Esophagus muscularis mucosa (tissue), 4 donors: ENCODE measurements around the gene CPA2. TPM values are rescaled to one million over a fixed set of nuclear protein-coding genes. Genes with fewer than 3 reads are reported as not detected.

ENCODE experiments used
- DNase-seq: peaks from one replicate; pipeline ENCODE4 v3.0.0-alpha.2; 2017; ENCODE audit errors: extremely low spot score
- H3K27ac ChIP-seq, 4 donors: fragments of 200-600 bp; sonication (generic); replicated peaks in 1 of 4; 1 replicate in 3 of 4; 2 replicates in 1 of 4; pipeline ENCODE4 v1.5.1; 2016 to 2019; ENCODE audit warnings: mild to moderate bottlenecking in 1 of 4
- H3K27me3 ChIP-seq, 4 donors: fragments of 200-600 bp; sonication (generic); one replicate each; pipeline versions ENCODE4 v1.5.1 to v1.6.0; 2016 to 2019
- H3K36me3 ChIP-seq, 4 donors: fragments of 200-600 bp; sonication (generic); one replicate each; pipeline ENCODE4 v1.5.1; 2016 to 2019
- H3K4me1 ChIP-seq, 4 donors: fragments of 200-600 bp; sonication (generic); one replicate each; pipeline ENCODE4 v1.5.1; 2016 to 2019
- H3K4me3 ChIP-seq, 4 donors: fragments of 200-600 bp; sonication (generic); 1 replicate in 2 of 4; 2 replicates in 2 of 4; pipeline ENCODE4 v1.5.1; 2016 to 2019; ENCODE audit warnings: mild to moderate bottlenecking in 4 of 4, moderate library complexity in 1 of 4
- H3K9me3 ChIP-seq, 4 donors: fragments of 200-600 bp; sonication (generic); 1 replicate in 3 of 4; 2 replicates in 1 of 4; pipeline ENCODE4 v1.5.1; 2016 to 2019
- EP300 ChIP-seq: sonication (generic); formaldehyde crosslinking; IDR thresholded peaks from one replicate; pipeline ENCODE4 v1.6.1; 2017; ENCODE audit warnings: antibody characterized with exemption
- POLR2A ChIP-seq: fragments of 450-650 bp; IDR thresholded peaks from one replicate; pipeline ENCODE4 v1.6.1; 2017; ENCODE audit warnings: antibody characterized with exemption, moderate library complexity, mild to moderate bottlenecking, low read depth
- POLR2AphosphoS5 ChIP-seq, 2 donors: sonication (generic); formaldehyde crosslinking; IDR thresholded peaks; one replicate each; pipeline ENCODE4 v1.6.1; 2017; ENCODE audit warnings: antibody characterized with exemption in 2 of 2
- WGBS: methylation state at CpG from one replicate; pipeline ENCODE4 v1.1.5; 2018; 5-methylcytosine and 5-hydroxymethylcytosine counted together
- intact Hi-C: fragments of 100-400 bp; cut with DNase I; formaldehyde crosslinking; loops from one replicate; pipeline ENCODE4 v1.15.1; 2023
- total RNA-seq, 4 donors: library from RNA; depleted of rRNA; stranded (reverse); fragments of >200 nt; gene quantifications; one replicate each; pipeline versions ENCODE4 v1.1.0 to v1.2.1, GENCODE V29; 2016
- TF ChIP-seq, protein P1 (sequence below), 3 experiments: fragments of 200-600 bp in 2 of 3; fragments of 450-650 bp in 1 of 3; sonication (generic) in 2 of 3; IDR thresholded peaks; one replicate each; pipeline ENCODE4 v1.5.1; 2017 to 2019; ENCODE audit warnings: antibody characterized with exemption in 3 of 3, mild to moderate bottlenecking in 2 of 3, moderate library complexity in 1 of 3

Gene CPA2
- total RNA-seq, 4 donors from 2014 or later, result not detected

DNA sequence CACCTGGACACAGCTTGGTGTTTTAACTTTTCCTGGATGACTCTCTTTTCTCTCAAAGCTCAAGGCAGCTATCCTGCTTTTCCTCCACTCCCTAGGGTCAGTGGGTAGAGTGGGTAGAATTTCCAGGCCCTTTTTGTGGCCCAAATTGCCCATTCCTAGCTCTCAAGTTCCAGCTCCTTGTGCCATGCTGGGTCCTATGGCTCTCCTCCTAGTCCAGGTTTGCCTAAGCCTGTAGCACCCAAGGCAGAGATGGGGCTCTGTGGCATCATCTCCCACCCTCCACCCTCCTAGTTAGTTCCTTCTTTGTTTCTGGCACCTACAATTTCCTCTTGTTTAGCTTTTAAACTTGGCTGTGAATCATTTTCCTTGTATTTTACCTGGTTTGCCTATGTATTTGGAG is 36.0 kb downstream of the CPA2 start:
- H3K4me3 ChIP-seq, result no peak overlapping the region
- intact Hi-C loops, result no loop called here
- peaks cover 0 to 11% (median 0%) of the 10 kb centered on the region in 4 donors for H3K27me3 ChIP-seq
- no peaks in the 10 kb centered on the region for H3K36me3 ChIP-seq
- TF ChIP-seq POLR2AphosphoS5 (IDR thresholded peaks at IDR 0.05), result no peak
- no peak for TF ChIP-seq POLR2A
- TF ChIP-seq EP300, result no peak
- TF ChIP-seq, protein P1, sequence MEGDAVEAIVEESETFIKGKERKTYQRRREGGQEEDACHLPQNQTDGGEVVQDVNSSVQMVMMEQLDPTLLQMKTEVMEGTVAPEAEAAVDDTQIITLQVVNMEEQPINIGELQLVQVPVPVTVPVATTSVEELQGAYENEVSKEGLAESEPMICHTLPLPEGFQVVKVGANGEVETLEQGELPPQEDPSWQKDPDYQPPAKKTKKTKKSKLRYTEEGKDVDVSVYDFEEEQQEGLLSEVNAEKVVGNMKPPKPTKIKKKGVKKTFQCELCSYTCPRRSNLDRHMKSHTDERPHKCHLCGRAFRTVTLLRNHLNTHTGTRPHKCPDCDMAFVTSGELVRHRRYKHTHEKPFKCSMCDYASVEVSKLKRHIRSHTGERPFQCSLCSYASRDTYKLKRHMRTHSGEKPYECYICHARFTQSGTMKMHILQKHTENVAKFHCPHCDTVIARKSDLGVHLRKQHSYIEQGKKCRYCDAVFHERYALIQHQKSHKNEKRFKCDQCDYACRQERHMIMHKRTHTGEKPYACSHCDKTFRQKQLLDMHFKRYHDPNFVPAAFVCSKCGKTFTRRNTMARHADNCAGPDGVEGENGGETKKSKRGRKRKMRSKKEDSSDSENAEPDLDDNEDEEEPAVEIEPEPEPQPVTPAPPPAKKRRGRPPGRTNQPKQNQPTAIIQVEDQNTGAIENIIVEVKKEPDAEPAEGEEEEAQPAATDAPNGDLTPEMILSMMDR (IDR thresholded peaks at IDR 0.05), result no peak
- no peaks in the 10 kb centered on the region for H3K9me3 ChIP-seq
- no peaks in the 10 kb centered on the region for H3K4me1 ChIP-seq
- DNase-seq, result no peak
- no peak overlapping the region for H3K27ac ChIP-seq

DNA sequence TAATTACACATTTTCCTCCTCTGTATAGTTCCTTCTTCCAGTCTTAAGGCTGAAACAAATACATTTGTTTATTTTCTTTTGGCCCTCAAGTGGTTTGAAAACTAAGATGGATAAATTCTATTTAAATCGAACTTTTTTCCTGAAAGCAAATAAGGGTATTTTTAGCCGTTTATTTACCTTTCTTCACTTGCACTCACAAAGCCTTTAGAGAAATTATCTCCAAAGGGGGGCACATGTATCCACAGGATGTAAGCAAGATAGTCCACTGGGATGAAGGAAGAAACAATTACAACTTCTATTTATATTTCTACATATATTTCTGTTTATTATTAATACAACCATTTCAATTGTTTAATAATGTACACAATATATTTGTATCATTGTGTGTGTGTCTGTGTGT is 36.5 kb downstream of the CPA2 start:
- 58% methylated on average over 2 of the region's 2 CpGs for WGBS
- Histone ChIP-seq H3K4me3 (no peak overlapping the region), H3K27ac (no peak overlapping the region), H3K36me3 (no peaks in the 10 kb centered on the region), H3K4me1 (no peaks in the 10 kb centered on the region), H3K9me3 (no peaks in the 10 kb centered on the region), H3K27me3 (peaks cover 0 to 11% (median 0%) of the 10 kb centered on the region in 4 donors)
- DNase-seq, result no peak
- TF ChIP-seq, protein P1 (IDR thresholded peaks at IDR 0.05), result no peak
- TF ChIP-seq POLR2A (no peak), POLR2AphosphoS5 (IDR thresholded peaks at IDR 0.05) (no peak), EP300 (no peak)
- intact Hi-C loops, result no loop called here

DNA sequence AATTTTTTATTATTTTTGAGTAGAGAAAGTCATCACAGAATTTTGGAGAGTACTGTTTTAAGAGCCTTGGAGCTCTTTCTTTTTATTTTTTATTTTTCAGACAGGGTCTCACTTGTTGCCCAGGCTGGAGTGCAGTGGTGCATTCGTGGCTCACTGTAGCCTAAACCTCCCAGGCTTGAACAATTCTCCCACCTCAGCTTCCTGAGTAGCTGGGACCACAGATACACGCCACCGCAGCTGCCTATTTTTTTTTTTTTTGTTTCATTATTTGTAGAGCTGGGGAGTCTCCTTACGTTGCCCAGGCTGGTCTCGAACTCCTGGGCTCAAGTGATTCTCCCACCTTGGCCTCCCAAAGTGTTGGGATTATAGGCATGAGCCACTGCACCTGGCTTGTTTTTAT is 36.9 kb downstream of the CPA2 start:
- H3K27ac ChIP-seq, result no peak overlapping the region
- WGBS, result 75% methylated on average over 5 of the region's 5 CpGs
- H3K4me3 ChIP-seq, result no peak overlapping the region
- intact Hi-C loops, result no loop called here
- no peaks in the 10 kb centered on the region for H3K36me3 ChIP-seq
- H3K4me1 ChIP-seq, result no peaks in the 10 kb centered on the region
- TF ChIP-seq EP300, result no peak
- TF ChIP-seq POLR2A, result no peak
- TF ChIP-seq POLR2AphosphoS5 (IDR thresholded peaks at IDR 0.05), result no peak
- TF ChIP-seq, protein P1 (IDR thresholded peaks at IDR 0.05), result no peak
- H3K9me3 ChIP-seq, result no peaks in the 10 kb centered on the region
- H3K27me3 ChIP-seq, result peaks cover 0 to 11% (median 0%) of the 10 kb centered on the region in 4 donors
- no peak for DNase-seq

DNA sequence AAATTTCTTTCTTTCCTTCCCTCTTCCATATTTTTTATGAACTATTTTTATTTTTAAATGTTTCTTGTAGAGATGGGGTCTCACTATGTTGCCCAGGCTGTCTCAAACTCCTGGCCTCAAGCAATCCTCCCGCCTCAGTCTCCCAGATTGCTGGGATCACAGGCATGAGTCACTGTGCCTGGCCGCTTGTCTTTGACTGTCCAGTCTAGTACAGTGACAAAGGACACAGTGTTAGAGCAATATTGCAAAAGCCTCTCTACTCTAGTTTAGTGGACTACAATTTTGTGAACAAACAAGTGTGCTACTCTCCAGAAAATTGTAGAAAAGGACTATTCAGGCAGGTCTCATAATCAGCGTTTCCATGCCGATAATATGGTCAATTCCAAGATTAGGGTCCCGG is 37.3 kb downstream of the CPA2 start:
- Histone ChIP-seq H3K4me1 (no peaks in the 10 kb centered on the region), H3K27ac (no peak overlapping the region), H3K9me3 (no peaks in the 10 kb centered on the region), H3K27me3 (peaks cover 0 to 11% (median 0%) of the 10 kb centered on the region in 4 donors), H3K4me3 (no peak overlapping the region), H3K36me3 (no peaks in the 10 kb centered on the region)
- DNase-seq, result no peak
- no peak for TF ChIP-seq POLR2A
- TF ChIP-seq, protein P1 (IDR thresholded peaks at IDR 0.05), result no peak
- intact Hi-C loops, result no loop called here
- WGBS, result 87% methylated on average over 5 of the region's 5 CpGs

DNA sequence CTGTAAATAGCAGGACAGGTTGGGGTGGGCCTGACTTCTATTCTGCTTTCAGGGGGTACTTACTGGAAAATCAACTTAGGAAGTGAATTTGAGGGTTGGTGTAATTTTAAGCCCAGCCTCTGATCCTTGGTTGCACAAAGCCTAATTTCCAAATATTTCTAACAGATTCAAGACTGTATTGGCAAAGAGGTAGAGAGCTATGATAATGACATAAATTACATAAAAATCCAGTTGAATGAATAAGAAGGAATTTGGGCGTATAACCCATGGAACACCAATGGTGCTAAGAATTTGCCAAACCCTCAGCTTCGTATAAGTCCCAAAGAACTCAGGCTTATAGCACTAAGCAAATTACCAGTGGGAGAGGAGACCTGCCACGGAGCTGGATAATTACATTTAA is 38.2 kb downstream of the CPA2 start:
- DNase-seq, result no peak
- Histone ChIP-seq H3K36me3 (no peaks in the 10 kb centered on the region), H3K4me3 (no peak overlapping the region), H3K27me3 (peaks cover 0 to 11% (median 0%) of the 10 kb centered on the region in 4 donors), H3K27ac (no peak overlapping the region), H3K4me1 (no peaks in the 10 kb centered on the region), H3K9me3 (no peaks in the 10 kb centered on the region)
- intact Hi-C loops, result no loop called here
- TF ChIP-seq POLR2AphosphoS5 (IDR thresholded peaks at IDR 0.05) (no peak), POLR2A (no peak), EP300 (no peak)
- TF ChIP-seq, protein P1 (IDR thresholded peaks at IDR 0.05), result no peak
- 95% methylated on average over 3 of the region's 3 CpGs for WGBS
